ENCODE measurements around the gene UROC1.

DNA sequence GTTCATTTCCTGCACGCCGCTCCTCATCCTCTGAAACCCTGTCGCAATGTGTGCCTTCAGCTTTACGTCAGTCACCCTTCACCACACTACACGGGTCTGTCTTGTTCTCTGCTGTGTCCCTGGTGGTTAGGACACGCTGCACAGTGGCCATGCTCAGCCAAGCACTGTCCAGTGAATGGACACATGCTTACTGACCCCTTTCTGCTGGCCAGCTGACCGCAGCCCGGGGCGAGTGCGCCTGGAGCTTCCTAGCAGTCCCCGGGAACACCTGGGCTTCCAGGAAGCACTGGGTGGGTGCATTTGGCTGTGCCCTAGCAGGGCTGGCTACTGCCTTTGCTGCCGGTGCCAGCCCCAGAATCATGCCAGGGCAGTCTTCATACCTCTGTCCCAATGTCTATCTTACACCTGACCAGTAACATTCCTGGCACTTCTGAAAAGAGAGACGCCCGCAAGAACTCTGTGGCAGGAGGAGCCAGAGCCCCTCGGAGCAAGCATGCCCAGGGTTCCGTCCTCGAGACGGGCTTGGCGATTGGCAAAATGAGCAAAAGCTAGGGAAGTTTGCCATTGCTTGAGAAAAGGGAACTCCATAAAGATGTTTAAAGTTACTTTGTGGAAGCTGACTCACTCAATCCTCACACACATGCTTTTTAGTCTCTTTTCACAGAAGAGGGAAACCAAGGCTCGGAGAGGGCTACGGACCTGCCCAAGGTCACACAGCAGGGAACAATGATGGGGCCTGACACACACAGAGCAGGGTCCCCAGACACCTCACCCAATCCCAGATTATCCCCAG is 26.2 kb downstream of the UROC1 start:
- TF ChIP-seq CTCF (IDR thresholded peaks at IDR 0.05) (no peak), POLR2A (IDR thresholded peaks at IDR 0.05) (no peak)
